HEK293 (cell line): ENCODE measurements around the gene SURF1.

Experiments
- BCL11B ChIP-seq: fragments of 450-650 bp; formaldehyde crosslinking; IDR thresholded peaks from 2 replicates; pipeline ENCODE4 v1.5.1; 2016; ENCODE audit warnings: low read depth, missing biosample characterization, missing genetic modification characterization
- GFI1B ChIP-seq: fragments of 450-650 bp; formaldehyde crosslinking; IDR thresholded peaks from 2 replicates; pipeline ENCODE4 v1.5.1; 2016; ENCODE audit warnings: missing biosample characterization, missing genetic modification characterization
- MEIS1 ChIP-seq: sonication (generic); formaldehyde crosslinking; IDR thresholded peaks from 2 replicates; pipeline ENCODE4 v1.8.1; 2022; ENCODE audit warnings: missing genetic modification reagents, mild to moderate bottlenecking, borderline replicate concordance
- MZF1 ChIP-seq: fragments of 450-650 bp; formaldehyde crosslinking; IDR thresholded peaks from 2 replicates; pipeline ENCODE4 v1.5.1; 2017; ENCODE audit warnings: missing biosample characterization, missing genetic modification characterization, borderline replicate concordance
- TSHZ1 ChIP-seq: fragments of 450-650 bp; formaldehyde crosslinking; IDR thresholded peaks from 2 replicates; pipeline ENCODE4 v1.5.1; 2016; ENCODE audit warnings: missing biosample characterization, missing genetic modification characterization, borderline replicate concordance
- ZBTB17 ChIP-seq: fragments of 450-650 bp; formaldehyde crosslinking; IDR thresholded peaks from 2 replicates; pipeline ENCODE4 v1.5.1; 2016; ENCODE audit warnings: missing biosample characterization, missing genetic modification characterization
- ZIC2 ChIP-seq: fragments of 450-650 bp; formaldehyde crosslinking; IDR thresholded peaks from 2 replicates; pipeline ENCODE4 v1.5.1; 2016; ENCODE audit warnings: missing biosample characterization, missing genetic modification characterization
- ZNF112 ChIP-seq: fragments of 450-650 bp; formaldehyde crosslinking; IDR thresholded peaks from 2 replicates; pipeline ENCODE4 v1.5.0; 2017; ENCODE audit warnings: missing biosample characterization, missing genetic modification characterization
- ZNF121 ChIP-seq: fragments of 450-650 bp; formaldehyde crosslinking; IDR thresholded peaks from 2 replicates; pipeline ENCODE4 v1.5.1; 2016; ENCODE audit warnings: missing biosample characterization, missing genetic modification characterization
- ZNF132 ChIP-seq: fragments of 450-650 bp; formaldehyde crosslinking; IDR thresholded peaks from 2 replicates; pipeline ENCODE4 v1.5.1; 2017; ENCODE audit warnings: missing biosample characterization, missing genetic modification characterization, borderline replicate concordance
- ZNF184 ChIP-seq: fragments of 450-650 bp; IDR thresholded peaks from 2 replicates; pipeline ENCODE4 v1.5.1; 2018; ENCODE audit warnings: missing biosample characterization, mild to moderate bottlenecking, missing genetic modification characterization
- ZNF19 ChIP-seq: fragments of 450-650 bp; formaldehyde crosslinking; IDR thresholded peaks from 2 replicates; pipeline ENCODE4; 2016; ENCODE audit warnings: missing biosample characterization, missing genetic modification characterization, low read depth
- ZNF2 ChIP-seq: fragments of 450-650 bp; formaldehyde crosslinking; IDR thresholded peaks from 2 replicates; pipeline ENCODE4 v1.5.1; 2016; ENCODE audit warnings: missing biosample characterization, missing genetic modification characterization
- ZNF214 ChIP-seq: fragments of 450-650 bp; formaldehyde crosslinking; IDR thresholded peaks from 2 replicates; pipeline ENCODE4 v1.5.1; 2017; ENCODE audit warnings: missing biosample characterization, mild to moderate bottlenecking, missing genetic modification characterization, borderline replicate concordance
- ZNF280C ChIP-seq: fragments of 450-650 bp; formaldehyde crosslinking; IDR thresholded peaks from 2 replicates; pipeline ENCODE4 v1.5.1; 2016; ENCODE audit warnings: missing biosample characterization, missing genetic modification characterization
- ZNF530 ChIP-seq: fragments of 450-650 bp; formaldehyde crosslinking; IDR thresholded peaks from 2 replicates; pipeline ENCODE4 v1.5.1; 2016; ENCODE audit warnings: low read depth, missing biosample characterization, missing genetic modification characterization
- ZNF548 ChIP-seq: fragments of 450-650 bp; formaldehyde crosslinking; IDR thresholded peaks from 2 replicates; pipeline ENCODE4 v1.5.1; 2016; ENCODE audit warnings: missing biosample characterization, missing genetic modification characterization
- ZNF555 ChIP-seq: fragments of 450-650 bp; formaldehyde crosslinking; conservative IDR thresholded peaks from 2 replicates; pipeline ENCODE4 v1.5.1; 2017; ENCODE audit warnings: missing biosample characterization, mild to moderate bottlenecking, missing genetic modification characterization, inconsistent platforms
- ZNF580 ChIP-seq: fragments of 450-650 bp; formaldehyde crosslinking; IDR thresholded peaks from 2 replicates; pipeline ENCODE4 v1.5.1; 2016; ENCODE audit warnings: missing biosample characterization, missing genetic modification characterization
- ZNF692 ChIP-seq: fragments of 450-650 bp; formaldehyde crosslinking; IDR thresholded peaks from 2 replicates; pipeline ENCODE4 v1.5.1; 2016; ENCODE audit warnings: missing biosample characterization, missing genetic modification characterization
- ZNF777 ChIP-seq: fragments of 450-650 bp; formaldehyde crosslinking; IDR thresholded peaks from 2 replicates; pipeline ENCODE4 v1.5.1; 2017; ENCODE audit warnings: missing biosample characterization, missing genetic modification characterization, borderline replicate concordance
- ZNF792 ChIP-seq: fragments of 450-650 bp; formaldehyde crosslinking; IDR thresholded peaks from 2 replicates; pipeline ENCODE4 v1.5.1; 2016; ENCODE audit warnings: missing biosample characterization, missing genetic modification characterization
- ZSCAN4 ChIP-seq: fragments of 450-650 bp; formaldehyde crosslinking; IDR thresholded peaks from 2 replicates; pipeline ENCODE4 v1.5.1; 2017; ENCODE audit warnings: missing biosample characterization, missing genetic modification characterization
- TF ChIP-seq, protein P1 (sequence below): fragments of 450-650 bp; formaldehyde crosslinking; IDR thresholded peaks from 2 replicates; pipeline ENCODE4 v1.5.1; 2017; ENCODE audit warnings: missing biosample characterization, mild to moderate bottlenecking, missing genetic modification characterization, moderate library complexity
- TF ChIP-seq, protein P2 (sequence below): fragments of 450-650 bp; IDR thresholded peaks from 2 replicates; pipeline ENCODE4 v1.5.1; 2018; ENCODE audit warnings: missing biosample characterization, mild to moderate bottlenecking, missing genetic modification characterization

Gene SURF1

DNA sequence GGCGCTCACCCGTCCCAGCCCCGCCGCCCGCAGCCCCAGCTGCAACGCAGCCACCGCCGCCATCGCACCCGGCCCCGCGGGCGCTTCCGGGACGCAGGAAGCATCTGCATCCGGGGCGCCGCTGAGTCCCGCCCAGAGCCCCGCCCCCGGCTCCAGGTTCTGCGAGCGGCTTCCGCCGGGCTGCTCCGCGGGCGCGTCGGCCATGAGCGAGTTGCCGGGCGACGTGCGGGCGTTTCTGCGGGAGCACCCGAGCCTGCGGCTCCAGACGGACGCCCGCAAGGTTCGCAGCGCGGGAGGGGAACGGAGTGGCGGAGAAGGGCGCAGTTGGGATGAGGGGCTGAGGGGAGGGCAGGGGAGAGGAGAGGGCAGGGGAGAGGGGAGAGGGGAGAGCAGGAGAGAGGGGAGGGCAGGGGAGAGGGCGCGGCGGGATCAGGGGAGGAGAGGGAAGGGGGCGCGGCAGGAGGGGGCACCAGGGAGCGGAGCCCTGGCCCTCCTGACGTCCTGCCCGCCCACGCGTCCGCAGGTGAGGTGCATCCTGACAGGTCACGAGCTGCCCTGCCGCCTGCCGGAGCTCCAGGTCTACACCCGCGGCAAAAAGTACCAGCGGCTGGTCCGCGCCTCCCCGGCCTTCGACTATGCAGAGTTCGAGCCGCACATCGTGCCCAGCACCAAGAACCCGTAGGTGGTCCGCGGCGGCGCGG, at the start of gene SURF1, which contains the start of gene SURF2 (continued):
- TF ChIP-seq TSHZ1 (tag by site-specific recombination) (no peak), ZNF777 (tag by site-specific recombination) (no peak), ZNF692 (tag by site-specific recombination) (peak; percentile 56), GFI1B (tag by site-specific recombination) (no peak), ZNF112 (tag by site-specific recombination) (no peak), ZNF280C (tag by site-specific recombination) (no peak), BCL11B (peak; percentile 81; the same call in 1 of the 2 replicates), ZNF792 (tag by site-specific recombination) (0 out of 2 replicates have a peak, but pooled peaks have one; percentile 51), ZSCAN4 (tag by site-specific recombination) (no peak), ZNF580 (tag by site-specific recombination) (no peak), ZNF19 (tag by site-specific recombination) (no peak), ZNF530 (tag by site-specific recombination) (no peak), ZNF132 (tag by site-specific recombination) (no peak), ZIC2 (tag by site-specific recombination) (peak; percentile 78), ZNF121 (no peak), MEIS1 (no peak), ZNF2 (tag by site-specific recombination) (peak; percentile 43; the same call in 1 of the 2 replicates), ZNF214 (tag by site-specific recombination) (no peak), ZNF184 (no peak), ZNF548 (no peak), MZF1 (no peak), ZBTB17 (peak; percentile 63), ZNF555 (tag by site-specific recombination) (no peak)
- TF ChIP-seq, protein P1, sequence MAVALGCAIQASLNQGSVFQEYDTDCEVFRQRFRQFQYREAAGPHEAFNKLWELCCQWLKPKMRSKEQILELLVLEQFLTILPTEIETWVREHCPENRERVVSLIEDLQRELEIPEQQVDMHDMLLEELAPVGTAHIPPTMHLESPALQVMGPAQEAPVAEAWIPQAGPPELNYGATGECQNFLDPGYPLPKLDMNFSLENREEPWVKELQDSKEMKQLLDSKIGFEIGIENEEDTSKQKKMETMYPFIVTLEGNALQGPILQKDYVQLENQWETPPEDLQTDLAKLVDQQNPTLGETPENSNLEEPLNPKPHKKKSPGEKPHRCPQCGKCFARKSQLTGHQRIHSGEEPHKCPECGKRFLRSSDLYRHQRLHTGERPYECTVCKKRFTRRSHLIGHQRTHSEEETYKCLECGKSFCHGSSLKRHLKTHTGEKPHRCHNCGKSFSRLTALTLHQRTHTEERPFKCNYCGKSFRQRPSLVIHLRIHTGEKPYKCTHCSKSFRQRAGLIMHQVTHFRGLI (tag by site-specific recombination), result no peak
- TF ChIP-seq, protein P2, sequence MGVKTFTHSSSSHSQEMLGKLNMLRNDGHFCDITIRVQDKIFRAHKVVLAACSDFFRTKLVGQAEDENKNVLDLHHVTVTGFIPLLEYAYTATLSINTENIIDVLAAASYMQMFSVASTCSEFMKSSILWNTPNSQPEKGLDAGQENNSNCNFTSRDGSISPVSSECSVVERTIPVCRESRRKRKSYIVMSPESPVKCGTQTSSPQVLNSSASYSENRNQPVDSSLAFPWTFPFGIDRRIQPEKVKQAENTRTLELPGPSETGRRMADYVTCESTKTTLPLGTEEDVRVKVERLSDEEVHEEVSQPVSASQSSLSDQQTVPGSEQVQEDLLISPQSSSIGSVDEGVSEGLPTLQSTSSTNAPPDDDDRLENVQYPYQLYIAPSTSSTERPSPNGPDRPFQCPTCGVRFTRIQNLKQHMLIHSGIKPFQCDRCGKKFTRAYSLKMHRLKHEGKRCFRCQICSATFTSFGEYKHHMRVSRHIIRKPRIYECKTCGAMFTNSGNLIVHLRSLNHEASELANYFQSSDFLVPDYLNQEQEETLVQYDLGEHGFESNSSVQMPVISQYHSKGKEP (tag by site-specific recombination), result no peak
